H1 (cell line): ENCODE measurements around the gene ARHGAP22. TPM values are rescaled to one million over a fixed set of nuclear protein-coding genes. Genes with fewer than 3 reads are reported as not detected.

Source experiments
- EGR1 ChIP-seq: IDR thresholded peaks from 2 replicates; pipeline ENCODE4 v1.6.1; 2011; ENCODE audit warnings: low read depth, low read length, borderline replicate concordance
- MAX ChIP-seq: IDR thresholded peaks from 2 replicates; pipeline ENCODE4 v1.6.1; 2012; ENCODE audit warnings: inconsistent platforms
- YY1 ChIP-seq: IDR thresholded peaks from 2 replicates; pipeline ENCODE4 v1.6.1; 2011; ENCODE audit warnings: low read depth, mild to moderate bottlenecking, low read length
- polyA plus RNA-seq, 7 experiments: library from polyadenylated mRNA; depleted of rRNA in 3 of 7; stranded (reverse) in 5 of 7; unstranded in 2 of 7; fragments of >200 nt in 5 of 7; fragments of 200-250 nt in 2 of 7; gene quantifications; 1 replicate in 5 of 7; 2 replicates in 1 of 7; 4 replicates in 1 of 7; pipeline versions ENCODE4 v1.2.1 to v1.2.3, GENCODE V29; 2011 to 2013; ENCODE audit warnings: missing spikeins in 2 of 7, mixed read lengths in 2 of 7
- total RNA-seq: library from RNA; stranded (reverse); fragmentation: NEBNext Ultra II Directional; extraction: Animal tissue kit (Norgen Biotek cat#: 25700); gene quantifications from 2 replicates; pipeline ENCODE4 v1.2.1, GENCODE V29; 2021

ARHGAP22 gene
- total and polyA plus RNA-seq, 2 of the 8 experiments (the other 6 are each of a cell fraction or from before 2014, with no cell fraction given) = 3.6 to 11.2 TPM

- TF ChIP-seq YY1 (no peak), MAX (no peak), EGR1 (no peak)
Measured at GRCh38 chr10:48468866-48469511, 135.9 kb downstream of the ARHGAP22 start (continued).
